ENCODE data around the gene RPS6KA2.

GRCh38 chr6:166464068-166465002 lies 162.7 kb downstream of the RPS6KA2 start:
- TF ChIP-seq CTCF (IDR thresholded peaks at IDR 0.05), result no peak
- TF ChIP-seq POLR2A (IDR thresholded peaks at IDR 0.05), result no peak

All from gastroesophageal sphincter (tissue), 3 donors.